T-helper 17 cell (primary cell): Measurements from ENCODE around the gene CCPG1. TPM values are rescaled to one million over a fixed set of nuclear protein-coding genes. Genes with fewer than 3 reads are reported as not detected.

ENCODE experiments used
- ATAC-seq: fragments of 150-1000 bp; cut with Tn5 transposase; 2 replicates; pipeline ENCODE4 v1.10.0; 2021; ENCODE audit warnings: mild to moderate bottlenecking, moderate library complexity
- DNase-seq, 3 donors: peaks; one replicate each; pipeline versions ENCODE4 v3.0.0 to v3.0.0-alpha.2; 2020 to 2021
- H3K9me3 ChIP-seq: one replicate; pipeline ENCODE4 v1.7.0; 2013; ENCODE audit warnings: low read length, mild to moderate bottlenecking; ENCODE audit not compliant: control insufficient read depth, poor library complexity, severe bottlenecking
- H3K27ac Mint-ChIP-seq: one replicate; pipeline ENCODE4 v1.8.0; 2022; ENCODE audit warnings: mild to moderate bottlenecking, moderate library complexity, mixed read lengths
- H3K27me3 Mint-ChIP-seq: one replicate; pipeline ENCODE4 v1.8.0; 2022; ENCODE audit warnings: mixed read lengths
- H3K36me3 Mint-ChIP-seq: one replicate; pipeline ENCODE4 v1.8.0; 2022; ENCODE audit warnings: low read depth, mixed read lengths
- H3K4me1 Mint-ChIP-seq: one replicate; pipeline ENCODE4 v1.8.0; 2022; ENCODE audit warnings: mild to moderate bottlenecking, mixed read lengths
- H3K4me3 Mint-ChIP-seq: one replicate; pipeline ENCODE4 v1.8.0; 2022; ENCODE audit warnings: mild to moderate bottlenecking, moderate library complexity, mixed read lengths
- total RNA-seq, 4 donors: library from RNA in 2 of 4; stranded (reverse) in 2 of 4; gene quantifications; one replicate each; pipeline ENCODE4 v1.2.3 and lab custom pipeline; 2022 to 2026

CCPG1 gene
- total RNA-seq, 2 donors from 2014 or later = 25.6 to 28.2 TPM

- ATAC-seq (no peak), DNase-seq (no peak)
- H3K9me3 ChIP-seq = no peaks in the 10 kb centered on the region
- peaks cover 25% of the 10 kb centered on the region for H3K4me1 Mint-ChIP-seq
- no peak overlapping the region for H3K4me3 Mint-ChIP-seq
- no peak overlapping the region for H3K27ac Mint-ChIP-seq
- no peaks in the 10 kb centered on the region for H3K27me3 Mint-ChIP-seq
- peaks cover 4% of the 10 kb centered on the region for H3K36me3 Mint-ChIP-seq
These were observed 85.7 kb downstream of the CCPG1 start for GRCh38 chr15:55322467-55322866.

GRCh38 chr15:55320963-55321362 lies 87.2 kb downstream of the CCPG1 start:
- no peaks in the 10 kb centered on the region for H3K9me3 ChIP-seq
- Mint-ChIP-seq H3K27me3 (no peaks in the 10 kb centered on the region), H3K27ac (no peak overlapping the region), H3K4me1 (peaks cover 35% of the 10 kb centered on the region), H3K4me3 (no peak overlapping the region), H3K36me3 (peaks cover 10% of the 10 kb centered on the region)
- no peak for DNase-seq
- ATAC-seq = no peak

- no peaks in the 10 kb centered on the region for H3K9me3 ChIP-seq
- DNase-seq (no peak), ATAC-seq (no peak)
- H3K4me3 Mint-ChIP-seq = peak overlapping the region; percentile 64
- H3K27me3 Mint-ChIP-seq = no peaks in the 10 kb centered on the region
- peaks cover 10% of the 10 kb centered on the region for H3K36me3 Mint-ChIP-seq
- H3K4me1 Mint-ChIP-seq = peaks cover 39% of the 10 kb centered on the region
- peak overlapping the region; percentile 99 for H3K27ac Mint-ChIP-seq
These were observed 88.0 kb downstream of the CCPG1 start for GRCh38 chr15:55320238-55320550.

- ATAC-seq (no peak), DNase-seq (no peak)
- Mint-ChIP-seq H3K4me1 (peaks cover 44% of the 10 kb centered on the region), H3K27me3 (no peaks in the 10 kb centered on the region), H3K36me3 (peaks cover 10% of the 10 kb centered on the region), H3K27ac (peak overlapping the region; percentile 99), H3K4me3 (peak overlapping the region; percentile 97)
- no peaks in the 10 kb centered on the region for H3K9me3 ChIP-seq
These were observed 88.5 kb downstream of the CCPG1 start for GRCh38 chr15:55319537-55320237.

- H3K27ac Mint-ChIP-seq = peak within 1 kb of the TSS; percentile 99
- H3K4me1 Mint-ChIP-seq = peaks cover 50% of the 10 kb centered on the region
- DNase-seq (peak; percentile 58 to 62 (median 61)), ATAC-seq (peak; percentile 92)
- H3K36me3 Mint-ChIP-seq = peaks cover 10% of the 10 kb centered on the region
- no peaks in the 10 kb centered on the region for H3K27me3 Mint-ChIP-seq
- no peaks in the 10 kb centered on the region for H3K9me3 ChIP-seq
- peak within 1 kb of the TSS; percentile 97 for H3K4me3 Mint-ChIP-seq
These were observed 89.3 kb downstream of the CCPG1 start, which contains the start of the genes PIGB and PIGBOS1 for GRCh38 chr15:55318588-55319494. Gene PIGB, plus strand, starts transcription at chr15:55319222. Its CDS starts 29 bp downstream, at chr15:55319251. Gene PIGBOS1, minus strand, starts transcription at chr15:55319123. Its CDS starts 1,331 bp downstream, at chr15:55317792.

Other genes starting within 250 kb of the CCPG1 start
- gene RSL24D1, start 211.4 kb downstream of the CCPG1 start, total RNA-seq = 100 to 1,000 TPM; 120 TPM
- 10 to 100 TPM; 27.1 to 31.4 TPM for gene RAB27A, start 118.5 kb downstream of the CCPG1 start, total RNA-seq
- 1 to 10 TPM; 6.1 to 9.0 TPM for gene PIGBOS1, start 89.2 kb downstream of the CCPG1 start, total RNA-seq
- 10 to 100 TPM; 23.2 to 24.5 TPM for gene PIGB, start 89.1 kb downstream of the CCPG1 start, total RNA-seq
- under 1 TPM in 1 of 2 donors, not detected in 1; 0.97 TPM for gene PIERCE2, start 136 bp upstream of the CCPG1 start, total RNA-seq
- under 1 TPM; 0.29 to 0.65 TPM for gene DNAAF4, start 99.9 kb upstream of the CCPG1 start, total RNA-seq
- gene PYGO1, start 180.0 kb upstream of the CCPG1 start, total RNA-seq = not detected